Stomach (tissue), 9 donors: ENCODE data around the gene IFFO2. TPM values are rescaled to one million over a fixed set of nuclear protein-coding genes. Genes with fewer than 3 reads are reported as not detected.

Experiments used
- DNase-seq, 2 donors: peaks; one replicate each; pipeline versions ENCODE4 v3.0.0 to v3.0.0-alpha.2; 2013 to 2019
- H3K27ac ChIP-seq, 5 donors: fragments of 200-600 bp in 4 of 5; sonication (generic) in 4 of 5; one replicate each; pipeline ENCODE4 v1.5.1; 2013 to 2019; ENCODE audit warnings: mild to moderate bottlenecking in 1 of 5, moderate library complexity in 1 of 5
- H3K27me3 ChIP-seq, 3 donors: fragments of 200-600 bp; sonication (generic); one replicate each; pipeline ENCODE4 v1.5.1; 2017 to 2019; ENCODE audit warnings: mixed run types in 1 of 3
- H3K36me3 ChIP-seq, 4 donors: fragments of 200-600 bp; sonication (generic); 1 replicate in 3 of 4; 2 replicates in 1 of 4; pipeline ENCODE4 v1.5.1; 2016 to 2019
- H3K4me1 ChIP-seq, 4 donors: fragments of 200-600 bp; sonication (generic); one replicate each; pipeline ENCODE4 v1.5.1; 2016 to 2019
- H3K4me3 ChIP-seq, 4 donors: fragments of 200-600 bp; sonication (generic) in 3 of 4; one replicate each; pipeline ENCODE4 v1.5.1; 2016 to 2019; ENCODE audit warnings: mild to moderate bottlenecking in 1 of 4
- H3K9me3 ChIP-seq, 4 donors: fragments of 200-600 bp; sonication (generic); one replicate each; pipeline ENCODE4 v1.5.1; 2016 to 2019
- CTCF ChIP-seq, 7 experiments: fragments of 450-650 bp in 4 of 7; fragments of 200-600 bp in 3 of 7; sonication (generic) in 3 of 7; IDR thresholded peaks; one replicate each; pipeline ENCODE4 v1.5.1; 2016 to 2019; ENCODE audit warnings: antibody characterized with exemption in 7 of 7, control low read depth in 2 of 7, mild to moderate bottlenecking in 1 of 7
- EP300 ChIP-seq: sonication (generic); formaldehyde crosslinking; IDR thresholded peaks from one replicate; pipeline ENCODE4 v1.6.1; 2017; ENCODE audit warnings: antibody characterized with exemption
- POLR2A ChIP-seq, 4 donors: fragments of 450-650 bp; IDR thresholded peaks; one replicate each; pipeline ENCODE4 v1.6.1; 2016; ENCODE audit warnings: antibody characterized with exemption in 4 of 4, control low read depth in 2 of 4, mild to moderate bottlenecking in 1 of 4, moderate library complexity in 1 of 4
- POLR2AphosphoS5 ChIP-seq, 3 donors: sonication (generic); formaldehyde crosslinking; IDR thresholded peaks; one replicate each; pipeline ENCODE4 v1.6.1; 2016; ENCODE audit warnings: antibody characterized with exemption in 3 of 3
- WGBS, 5 donors: extraction: QIAGEN DNeasy Blood & Tissue Kit in 3 of 5; methylation state at CpG; one replicate each; pipeline versions ENCODE4 v1.1.5 to v1.1.7; 2013 to 2018; 5-methylcytosine and 5-hydroxymethylcytosine counted together
- intact Hi-C: fragments of 100-400 bp; cut with DNase I; formaldehyde crosslinking; loops from one replicate; pipeline ENCODE4 v1.15.1; 2023; ENCODE audit warnings: low total_unique reads
- polyA plus RNA-seq, 3 donors: library from polyadenylated mRNA; stranded (reverse); fragments of 200-250 nt; gene quantifications; one replicate each; pipeline ENCODE4 v1.2.3, GENCODE V29; 2013
- total RNA-seq, 5 donors: library from RNA; depleted of rRNA; stranded (reverse); fragments of >200 nt; gene quantifications; one replicate each; pipeline versions ENCODE4 v1.1.0 to v1.2.3, GENCODE V29; 2014 to 2016
- donor health status: healthy with polysubstance abuse.
- donor health status: Bipolar disorder and iron deficiency.
- donor health status: healthy.

IFFO2 gene
- total and polyA plus RNA-seq, 8 donors, result 0.58 to 47.8 (median 4.5) TPM

- TF ChIP-seq EP300 (no peak), POLR2A (IDR thresholded peaks at IDR 0.05) (no peak), POLR2AphosphoS5 (IDR thresholded peaks at IDR 0.05) (no peak), CTCF (IDR thresholded peaks at IDR 0.05) (no peak)
- Histone ChIP-seq H3K36me3 (no peaks in the 10 kb centered on the region), H3K9me3 (no peaks in the 10 kb centered on the region), H3K27ac (no peak overlapping the region), H3K4me1 (peaks cover 34 to 71% (median 53%) of the 10 kb centered on the region in 4 donors), H3K27me3 (no peaks in the 10 kb centered on the region), H3K4me3 (no peak overlapping the region)
- 86 to 94% (median 92%) methylated on average over 6 of the region's 6 CpGs for WGBS, 5 donors
- DNase-seq, result no peak
- intact Hi-C loops, result no loop called here
These were observed 27.5 kb downstream of the IFFO2 start for GRCh38 chr1:18928985-18929384.

- intact Hi-C loops, result no loop called here
- no peak overlapping the region for H3K4me3 ChIP-seq
- no peaks in the 10 kb centered on the region for H3K27me3 ChIP-seq
- peak overlapping the region in 3 of 5 donors; percentile 75 to 87 (median 86) for H3K27ac ChIP-seq
- no peak for DNase-seq
- no peaks in the 10 kb centered on the region for H3K36me3 ChIP-seq
- TF ChIP-seq POLR2A (IDR thresholded peaks at IDR 0.05) (no peak), EP300 (no peak), POLR2AphosphoS5 (IDR thresholded peaks at IDR 0.05) (no peak), CTCF (IDR thresholded peaks at IDR 0.05) (no peak)
- H3K9me3 ChIP-seq, result no peaks in the 10 kb centered on the region
- 78 to 85% (median 82%) methylated on average over 7 to 8 of the region's 8 CpGs for WGBS, 5 donors
- peaks cover 39 to 75% (median 58%) of the 10 kb centered on the region in 4 donors for H3K4me1 ChIP-seq
These were observed 28.1 kb downstream of the IFFO2 start for GRCh38 chr1:18928406-18928805.

GRCh38 chr1:18927654-18928272 is 28.7 kb downstream of the IFFO2 start:
- intact Hi-C loops, result no loop called here
- H3K27ac ChIP-seq, result peak overlapping the region in 4 of 5 donors; percentile 65 to 87 (median 80)
- 45 to 56% (median 51%) methylated on average over 12 of the region's 12 CpGs for WGBS, 5 donors
- TF ChIP-seq POLR2A (IDR thresholded peaks at IDR 0.05) (no peak), EP300 (no peak), POLR2AphosphoS5 (IDR thresholded peaks at IDR 0.05) (no peak), CTCF (IDR thresholded peaks at IDR 0.05) (no peak)
- no peak for DNase-seq
- H3K36me3 ChIP-seq, result no peaks in the 10 kb centered on the region
- no peaks in the 10 kb centered on the region for H3K9me3 ChIP-seq
- H3K27me3 ChIP-seq, result no peaks in the 10 kb centered on the region
- H3K4me1 ChIP-seq, result peaks cover 44 to 75% (median 60%) of the 10 kb centered on the region in 4 donors
- peak overlapping the region in 3 of 4 donors; percentile 0 to 24 (median 11) for H3K4me3 ChIP-seq

GRCh38 chr1:18927082-18927653 is 29.3 kb downstream of the IFFO2 start:
- WGBS, 5 donors, result 58 to 74% (median 66%) methylated on average over 13 to 16 of the region's 16 CpGs
- TF ChIP-seq CTCF (IDR thresholded peaks at IDR 0.05) (no peak), POLR2AphosphoS5 (IDR thresholded peaks at IDR 0.05) (no peak), EP300 (no peak), POLR2A (IDR thresholded peaks at IDR 0.05) (no peak)
- H3K4me1 ChIP-seq, result peaks cover 49 to 75% (median 60%) of the 10 kb centered on the region in 4 donors
- peak overlapping the region in 3 of 4 donors; percentile 0 to 24 (median 11) for H3K4me3 ChIP-seq
- H3K27ac ChIP-seq, result peak overlapping the region; percentile 60 to 87 (median 75)
- no peak for DNase-seq
- H3K36me3 ChIP-seq, result no peaks in the 10 kb centered on the region
- intact Hi-C loops, result no loop called here
- H3K27me3 ChIP-seq, result no peaks in the 10 kb centered on the region
- H3K9me3 ChIP-seq, result no peaks in the 10 kb centered on the region
